ENCODE measurements around the gene GCLM. TPM values are rescaled to one million over a fixed set of nuclear protein-coding genes. Genes with fewer than 3 reads are reported as not detected.

The GCLM gene
- total and polyA plus RNA-seq, 2 donors (not counting 3 experiments of a cell fraction or from before 2014, with no cell fraction given) = 12.3 to 55.9 TPM

GRCh38 chr1:93841771-93842170, 67.5 kb downstream of the GCLM start:
- Histone ChIP-seq H3K9me3 (replicated peaks; ENCODE audit: control insufficient read depth, insufficient read depth, low read length) (no peaks in the 10 kb centered on the region), H3K27ac (ENCODE audit: insufficient read depth, low read depth, low read length) (no peak overlapping the region), H4K20me1 (replicated peaks; ENCODE audit: control insufficient read depth, extremely low read depth, insufficient read depth, low read length) (no peaks in the 10 kb centered on the region), H3K4me2 (ENCODE audit: insufficient read depth, low read length) (no peak overlapping the region), H3K4me3 (replicated peaks in 1 of 3; ENCODE audit: insufficient read depth in 1 of 3, low read depth in 1 of 3, low read length in 3 of 3) (no peak overlapping the region), H3K79me2 (ENCODE audit: control insufficient read depth, insufficient read depth, low read length) (no peaks in the 10 kb centered on the region), H3K36me3 (ENCODE audit: control insufficient read depth in 2 of 2, extremely low read depth in 1 of 2, insufficient read depth in 2 of 2, low read length in 2 of 2) (no peaks in the 10 kb centered on the region), H3K27me3 (ENCODE audit: control insufficient read depth in 2 of 2, insufficient read depth in 2 of 2, low read length in 2 of 2) (no peaks in the 10 kb centered on the region), H3K9ac (replicated peaks; ENCODE audit: extremely low read depth, insufficient read depth, low read length) (no peak overlapping the region), H2AFZ (ENCODE audit: low read depth, low read length) (no peak overlapping the region), H3K9me1 (replicated peaks; ENCODE audit: control insufficient read depth, extremely low read depth, insufficient read depth, low read length) (no peaks in the 10 kb centered on the region), H3K4me1 (ENCODE audit: control insufficient read depth, extremely low read depth, insufficient read depth, low read length) (peaks cover 17% of the 10 kb centered on the region)
- no TSS peak for BruUV-seq (replicated peaks)
- intact Hi-C loops (cut with micrococcal nuclease) = no loop called here
- dilution Hi-C loops (cut with MboI; ENCODE audit: extremely low pct_ligation_motif_present, low sequenced_read_pairs) = no loop called here
- POLR2A ChIA-PET = no interaction called here
- DNase-seq (ENCODE audit: low read depth, low spot score) (no peak), FAIRE-seq (no peak)
- CTCF ChIA-PET = interaction anchor here (11.7 to 11.8 kb wide), 2 partner anchors 27 to 209 kb away, joined by 317 to 325 read pairs; no protein-coding TSS in a partner anchor
- TF ChIP-seq CTCF (IDR thresholded peaks at IDR 0.05; ENCODE audit: extremely low read depth in 1 of 2, insufficient read depth in 1 of 2, low read depth in 1 of 2, low read length in 2 of 2) (no peak), EZH2 (IDR thresholded peaks at IDR 0.05; ENCODE audit: borderline replicate concordance, low read depth, low read length, severe bottlenecking) (no peak), POLR2A (IDR thresholded peaks at IDR 0.05; ENCODE audit: low read depth, low read length) (no peak), JUN (IDR thresholded peaks at IDR 0.05; ENCODE audit: borderline replicate concordance, insufficient read depth, insufficient read length, low read depth) (no peak)

- no TSS peak for BruUV-seq (replicated peaks)
Observed at GRCh38 chr1:93840956-93841482, 68.2 kb downstream of the GCLM start.

More at GRCh38 chr1:93840956-93841482, 68.2 kb downstream of the GCLM start:
- ChIA-PET CTCF (interaction anchor here (11.7 to 11.8 kb wide), 2 partner anchors 26 to 208 kb away, joined by 317 to 325 read pairs; no protein-coding TSS in a partner anchor), POLR2A (interaction anchor here (0.7 kb wide), 1 partner anchor 169 kb away, joined by 3 read pairs; no protein-coding TSS in a partner anchor)
- no peaks in the 10 kb centered on the region for H3K79me2 ChIP-seq (ENCODE audit: control insufficient read depth, insufficient read depth, low read length)
- no peaks in the 10 kb centered on the region for H3K9me3 ChIP-seq (replicated peaks; ENCODE audit: control insufficient read depth, insufficient read depth, low read length)
- no peak overlapping the region for H3K27ac ChIP-seq (ENCODE audit: insufficient read depth, low read depth, low read length)
- no peaks in the 10 kb centered on the region for H3K36me3 ChIP-seq (ENCODE audit: control insufficient read depth in 2 of 2, extremely low read depth in 1 of 2, insufficient read depth in 2 of 2, low read length in 2 of 2)
- peaks cover 16% of the 10 kb centered on the region for H3K4me1 ChIP-seq (ENCODE audit: control insufficient read depth, extremely low read depth, insufficient read depth, low read length)
- H4K20me1 ChIP-seq (replicated peaks; ENCODE audit: control insufficient read depth, extremely low read depth, insufficient read depth, low read length) = no peaks in the 10 kb centered on the region
- dilution Hi-C loops (cut with MboI; ENCODE audit: extremely low pct_ligation_motif_present, low sequenced_read_pairs) (no loop called here), intact Hi-C loops (cut with micrococcal nuclease) (no loop called here)
- DNase-seq (ENCODE audit: low read depth, low spot score) (no peak), FAIRE-seq (no peak)
- H3K9ac ChIP-seq (replicated peaks; ENCODE audit: extremely low read depth, insufficient read depth, low read length) = no peak overlapping the region
- no peaks in the 10 kb centered on the region for H3K27me3 ChIP-seq (ENCODE audit: control insufficient read depth in 2 of 2, insufficient read depth in 2 of 2, low read length in 2 of 2)
- no peak for TF ChIP-seq MAX (IDR thresholded peaks at IDR 0.05; ENCODE audit: insufficient read depth, insufficient read length)
- TF ChIP-seq EZH2 (IDR thresholded peaks at IDR 0.05; ENCODE audit: borderline replicate concordance, low read depth, low read length, severe bottlenecking) = no peak
- TF ChIP-seq POLR2AphosphoS5 (IDR thresholded peaks at IDR 0.05; ENCODE audit: insufficient read depth, low read depth, low read length) = no peak
- TF ChIP-seq POLR2A (IDR thresholded peaks at IDR 0.05; ENCODE audit: low read depth, low read length) = no peak
- TF ChIP-seq MYC (IDR thresholded peaks at IDR 0.05; ENCODE audit: low read depth, low read length) = no peak
- no peak for TF ChIP-seq CTCF (IDR thresholded peaks at IDR 0.05; ENCODE audit: extremely low read depth in 1 of 2, insufficient read depth in 1 of 2, low read depth in 1 of 2, low read length in 2 of 2)
- no peak for TF ChIP-seq GATA2 (IDR thresholded peaks at IDR 0.05; ENCODE audit: insufficient read depth, insufficient read length, low read depth, low read length)
- TF ChIP-seq FOS (IDR thresholded peaks at IDR 0.05; ENCODE audit: borderline replicate concordance, insufficient read depth, low read length) = no peak
- TF ChIP-seq JUN (IDR thresholded peaks at IDR 0.05; ENCODE audit: borderline replicate concordance, insufficient read depth, insufficient read length, low read depth) = no peak
- H2AFZ ChIP-seq (ENCODE audit: low read depth, low read length) = no peak overlapping the region
- H3K9me1 ChIP-seq (replicated peaks; ENCODE audit: control insufficient read depth, extremely low read depth, insufficient read depth, low read length) = no peaks in the 10 kb centered on the region
- H3K4me2 ChIP-seq (ENCODE audit: insufficient read depth, low read length) = no peak overlapping the region
- no peak overlapping the region for H3K4me3 ChIP-seq (replicated peaks in 1 of 3; ENCODE audit: insufficient read depth in 1 of 3, low read depth in 1 of 3, low read length in 3 of 3)
